Neuron (in vitro differentiated cells): Measurements from ENCODE around the gene CFAP107.

Experiments used
- H2AFZ ChIP-seq: one replicate; pipeline ENCODE4 v1.6.1; 2013; ENCODE audit warnings: low read depth, mild to moderate bottlenecking, inconsistent platforms, low read length, moderate library complexity
- H3K27me3 ChIP-seq: one replicate; pipeline ENCODE4 v1.6.1; 2013; ENCODE audit warnings: low read length; ENCODE audit not compliant: insufficient read depth
- H3K36me3 ChIP-seq: one replicate; pipeline ENCODE4 v1.6.1; 2013; ENCODE audit warnings: low read length; ENCODE audit not compliant: insufficient read depth
- H3K4me1 ChIP-seq: one replicate; pipeline ENCODE4 v1.6.1; 2013; ENCODE audit warnings: low read length; ENCODE audit not compliant: insufficient read depth
- H3K4me3 ChIP-seq: 2 replicates; pipeline ENCODE4 v1.5.1; 2013; ENCODE audit warnings: mild to moderate bottlenecking, low read length, moderate library complexity
- H3K9me3 ChIP-seq: one replicate; pipeline ENCODE4 v1.6.1; 2013; ENCODE audit warnings: low read length

CFAP107 gene

GRCh38 chr1:12811409-12811784, 65.4 kb downstream of the CFAP107 start:
- no peak overlapping the region for H2AFZ ChIP-seq
- no peaks in the 10 kb centered on the region for H3K27me3 ChIP-seq
- H3K36me3 ChIP-seq: no peaks in the 10 kb centered on the region
- no peaks in the 10 kb centered on the region for H3K4me1 ChIP-seq
- no peak overlapping the region for H3K4me3 ChIP-seq
- no peaks in the 10 kb centered on the region for H3K9me3 ChIP-seq
